GM12878 (cell line): ENCODE measurements around the gene ILKAP.

Source experiments
- BCL11A ChIP-seq: IDR thresholded peaks from 2 replicates; pipeline ENCODE4 v1.6.1; 2011; ENCODE audit warnings: low read depth, low read length
- USF2 ChIP-seq: IDR thresholded peaks from 2 replicates; pipeline ENCODE4 v1.6.1; 2011; ENCODE audit warnings: low read depth, low read length, improper control_type of control experiment, borderline replicate concordance

GRCh38 chr2:238127165-238128060 lies 76.1 kb downstream of the ILKAP start:
- TF ChIP-seq BCL11A = no peak
- TF ChIP-seq USF2 = no peak
